T-helper 2 cell (primary cell): Measurements from ENCODE around the gene GIPC2.
"Not testable (repeated sequence)": the region's sequence is repeated elsewhere in the genome, so short reads cannot be mapped to it uniquely, and the experiment has no call there.

Experiments used
- DNase-seq, 5 experiments: peaks; one replicate each; pipeline versions ENCODE4 v3.0.0 to v3.0.0-alpha.2; 2012 to 2022

The GIPC2 gene

DNA sequence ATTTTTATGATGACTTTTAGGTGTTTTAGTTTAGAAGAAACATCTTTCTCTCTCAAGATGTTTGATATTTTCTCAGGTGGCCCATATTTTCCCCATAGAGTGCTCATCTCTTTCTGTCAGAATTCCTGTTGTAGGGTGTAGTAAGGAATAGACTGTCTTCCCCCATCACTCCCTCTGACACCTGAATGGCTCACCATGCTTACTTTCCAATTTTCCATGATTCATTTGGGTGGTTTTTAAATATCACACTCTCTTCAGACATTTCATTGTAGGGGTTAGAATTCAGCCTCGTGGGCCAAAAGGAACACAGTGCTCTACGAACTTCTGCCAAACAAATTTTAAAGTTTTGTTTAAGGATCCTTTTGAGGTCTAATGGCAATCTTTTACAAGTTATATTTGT, 24.0 kb downstream of the GIPC2 start:
- no peak for DNase-seq

DNA sequence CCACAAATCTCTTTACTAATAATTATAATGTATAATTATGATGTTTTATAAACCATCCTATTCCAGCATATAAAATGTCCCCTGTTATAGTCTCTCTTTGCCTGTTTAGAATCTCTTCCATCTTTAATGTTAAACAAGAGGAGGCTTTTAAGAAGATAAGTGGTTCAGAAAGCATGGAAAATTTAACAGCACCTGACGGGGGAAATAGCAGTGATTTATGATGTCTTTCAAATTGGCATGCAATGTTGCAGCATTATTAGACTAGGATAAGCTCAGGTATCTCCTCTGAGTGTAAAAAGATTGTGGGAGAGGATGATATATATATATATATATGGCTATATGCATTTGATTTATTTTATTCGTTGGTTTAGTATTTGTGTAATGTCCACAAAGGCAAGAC, 24.4 kb downstream of the GIPC2 start:
- no peak for DNase-seq

DNA sequence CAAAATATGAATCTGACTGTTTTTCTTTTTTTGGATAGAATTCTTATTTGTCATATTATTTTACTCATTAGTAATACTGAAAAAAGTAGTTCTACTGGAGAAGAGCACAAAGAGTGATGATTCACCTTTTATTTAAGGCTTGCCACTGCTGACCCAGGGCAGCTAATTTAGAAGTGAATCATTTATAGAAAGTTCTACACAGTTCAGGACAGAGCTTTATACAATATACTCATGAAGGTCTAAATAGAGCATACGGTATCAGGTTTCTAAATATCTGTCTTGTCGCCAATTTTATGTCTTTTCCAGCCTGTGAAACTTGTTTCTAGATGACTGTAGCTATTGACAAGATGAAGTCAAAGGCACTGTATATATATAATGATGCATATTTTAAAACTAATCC, 25.0 kb downstream of the GIPC2 start:
- no peak for DNase-seq

DNA sequence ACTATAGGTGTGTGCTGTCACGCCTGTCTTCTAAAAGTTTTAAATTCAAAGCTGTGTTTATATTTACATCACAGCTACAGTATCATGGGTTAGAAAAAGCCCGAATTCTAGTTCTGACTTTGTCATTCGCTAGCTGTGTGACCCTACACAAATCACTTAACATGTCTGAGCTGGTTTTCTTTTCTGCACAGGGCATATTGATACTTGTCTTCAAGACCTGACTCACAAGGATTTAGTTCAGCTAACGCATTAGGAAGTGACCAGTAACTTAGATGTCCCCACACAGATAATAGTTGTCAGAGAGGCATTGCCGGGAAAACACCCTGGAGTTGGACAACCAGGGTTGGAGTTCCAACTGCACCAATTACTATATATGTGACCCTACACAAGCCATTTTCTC, 25.9 kb downstream of the GIPC2 start:
- DNase-seq, result no peak

DNA sequence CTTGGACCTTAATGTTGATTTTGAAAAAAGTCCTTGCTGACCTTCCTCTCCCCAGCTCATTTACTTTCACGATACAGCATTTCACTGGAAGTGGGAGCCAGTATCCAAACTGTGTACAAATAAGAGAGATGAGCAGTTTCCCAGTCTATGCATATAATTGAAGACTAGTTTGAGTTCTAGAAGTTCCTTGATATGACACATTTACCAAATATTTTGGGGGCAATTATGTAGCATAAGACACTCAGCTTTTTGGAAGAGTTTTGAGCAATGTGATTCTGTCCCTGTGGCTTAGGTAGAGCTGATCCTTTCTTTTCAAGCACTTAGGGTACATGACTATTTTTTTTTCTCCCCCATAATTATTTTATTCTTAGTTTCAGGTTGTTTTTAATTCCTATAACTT, 26.4 kb downstream of the GIPC2 start:
- no peak for DNase-seq

DNA sequence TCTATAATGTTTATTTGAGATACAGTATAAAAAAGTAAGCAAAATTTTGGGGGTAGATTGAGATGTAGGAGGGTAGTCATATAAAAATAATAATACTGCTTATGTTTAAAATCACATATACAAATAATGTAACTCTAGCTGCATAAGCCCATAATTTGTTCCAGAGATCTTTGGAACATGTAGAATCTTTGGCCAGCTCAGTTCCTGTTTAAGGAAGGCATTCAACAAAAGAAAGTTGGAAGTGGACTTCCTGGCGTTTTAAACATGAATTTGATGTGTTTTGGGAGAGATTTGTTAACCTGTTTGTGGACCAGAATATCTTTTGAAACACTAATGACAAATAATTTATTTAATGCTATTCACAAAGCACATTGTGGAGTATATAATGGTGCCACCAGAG, 27.7 kb downstream of the GIPC2 start:
- no peak for DNase-seq

DNA sequence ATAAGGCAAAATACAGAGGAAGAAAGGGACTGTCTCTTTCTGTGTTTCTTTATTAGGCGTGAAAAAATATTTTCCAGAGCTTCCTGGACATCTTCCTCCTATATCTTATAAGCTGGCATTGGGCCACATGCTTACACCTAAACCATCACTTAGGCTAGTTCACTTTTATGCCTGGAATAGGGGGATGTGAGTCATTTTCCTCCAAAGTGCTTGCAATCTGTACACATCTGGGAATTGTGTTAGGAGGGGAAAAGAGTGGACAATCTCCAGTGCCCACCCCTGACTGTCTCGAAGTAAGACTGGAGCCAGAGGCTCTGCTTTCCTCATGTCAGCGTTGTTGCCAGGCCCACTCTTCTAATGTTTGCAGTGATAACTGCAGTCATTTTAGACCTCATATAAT, 29.9 kb downstream of the GIPC2 start:
- no peak for DNase-seq

DNA sequence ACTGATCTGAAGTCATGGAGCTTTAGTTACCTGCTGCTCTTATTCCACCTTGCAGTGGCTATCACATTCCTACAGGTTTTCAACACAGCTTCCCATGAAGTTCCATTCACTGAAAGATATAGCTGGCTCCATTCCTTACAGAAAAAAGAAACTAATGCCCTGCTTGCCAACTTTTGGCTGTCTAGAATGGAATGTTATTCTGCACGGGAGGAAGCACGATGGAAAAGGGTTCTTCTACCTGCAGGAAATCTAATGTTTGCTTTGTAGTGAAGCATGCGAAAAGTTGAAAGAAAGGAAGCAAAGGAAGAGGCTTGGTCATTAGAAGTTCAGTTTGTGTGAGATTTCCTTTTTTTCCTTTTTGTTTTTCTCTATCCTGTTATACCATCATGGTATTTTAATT, 32.6 kb downstream of the GIPC2 start:
- no peak for DNase-seq

DNA sequence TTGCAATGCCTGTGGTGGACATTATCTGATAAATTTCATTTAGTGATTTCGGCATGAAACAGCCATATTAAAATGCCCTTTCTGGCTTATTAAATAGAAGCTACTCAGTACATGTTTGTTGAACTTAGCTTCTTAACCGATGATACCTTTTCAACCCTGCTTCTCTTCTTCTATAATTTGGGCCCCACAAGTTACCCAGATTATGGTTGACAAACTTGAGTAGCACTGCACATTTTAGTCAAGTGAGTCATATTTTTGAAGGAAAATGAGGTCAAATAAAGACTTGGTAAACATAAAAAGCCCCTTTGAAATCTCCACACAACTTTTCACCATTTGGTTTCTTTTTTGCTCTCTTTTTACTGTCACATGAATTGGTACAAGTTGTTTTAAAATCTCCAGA, 33.8 kb downstream of the GIPC2 start:
- DNase-seq, result no peak

DNA sequence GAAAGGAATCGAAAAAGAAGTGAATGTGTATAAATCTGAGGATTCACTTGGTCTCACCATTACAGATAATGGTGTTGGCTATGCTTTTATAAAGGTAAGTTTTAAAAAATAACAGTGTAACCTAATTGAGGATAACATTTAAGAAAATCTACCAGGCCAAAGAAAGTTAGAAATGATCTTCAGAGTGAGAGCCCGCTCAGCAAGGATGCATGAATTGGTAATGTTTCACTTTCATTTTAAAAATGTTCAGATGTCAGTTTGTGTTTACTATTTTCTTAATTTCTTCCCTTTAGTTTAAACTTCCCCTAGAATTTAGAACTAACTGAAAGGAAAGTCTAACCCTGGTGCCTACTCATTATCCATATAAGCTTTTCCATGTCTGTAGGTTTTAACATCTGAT, 35.0 kb downstream of the GIPC2 start:
- peak in 1 of 5 experiments; percentile 12 for DNase-seq

DNA sequence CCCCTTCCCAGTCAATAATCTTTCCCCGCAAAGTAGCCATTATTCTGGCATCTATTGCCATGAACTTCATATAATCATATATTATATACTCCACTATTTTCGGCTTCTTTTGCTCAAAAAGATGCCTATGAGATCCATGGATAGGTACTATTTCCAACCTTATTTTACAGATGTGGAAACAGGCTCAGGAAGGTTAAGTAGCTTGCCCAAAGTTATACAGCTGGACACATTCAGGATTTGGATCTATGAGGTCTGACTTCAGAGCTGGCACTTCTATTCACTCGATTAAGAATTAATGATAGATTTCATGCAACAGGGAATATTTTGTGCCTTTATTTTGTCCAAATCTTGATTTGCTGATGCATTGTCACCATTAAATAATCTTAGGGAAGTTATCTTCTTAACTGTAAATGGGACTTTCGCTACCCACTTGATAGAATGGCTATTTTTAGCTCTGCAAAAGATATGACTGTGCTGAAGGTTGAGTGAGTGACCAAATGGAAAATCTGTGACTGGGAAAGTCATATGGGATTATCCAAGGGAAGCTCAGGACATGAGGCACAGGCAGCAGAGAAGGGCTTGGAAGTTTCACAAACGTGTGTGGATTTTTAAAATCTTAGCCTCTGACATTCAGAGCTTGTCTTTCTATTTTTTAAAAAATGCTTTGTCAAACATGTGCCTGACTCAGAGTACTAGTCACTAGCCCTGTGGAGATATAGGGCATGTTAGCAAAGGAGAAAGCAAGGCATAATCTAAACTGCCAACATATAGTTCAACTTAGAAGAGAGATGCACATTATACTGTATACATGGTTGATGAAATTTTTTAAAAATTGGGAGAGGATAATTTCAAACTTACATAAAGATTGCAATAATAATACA, 36.5 kb downstream of the GIPC2 start:
- DNase-seq, result no peak

DNA sequence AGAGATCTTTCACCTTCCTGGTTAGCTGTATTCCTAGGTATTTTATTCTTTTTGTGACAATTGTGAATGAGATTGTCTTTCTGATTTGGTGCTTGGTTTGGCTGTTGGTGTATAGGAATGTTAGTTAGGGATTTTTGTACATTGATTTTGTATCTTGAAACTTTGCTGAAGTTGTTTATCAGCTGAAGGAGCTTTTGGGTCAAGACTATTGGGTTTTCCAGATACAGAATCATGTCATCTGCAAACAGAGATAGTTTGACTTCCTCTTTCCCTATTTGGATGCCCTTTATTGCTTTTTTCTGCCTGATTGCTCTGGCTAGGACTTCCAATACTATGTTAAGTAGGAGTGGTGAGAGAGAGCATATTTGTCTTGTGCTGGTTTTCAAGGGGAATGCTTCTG, 38.9 kb downstream of the GIPC2 start:
- DNase-seq, result not testable (repeated sequence)

DNA sequence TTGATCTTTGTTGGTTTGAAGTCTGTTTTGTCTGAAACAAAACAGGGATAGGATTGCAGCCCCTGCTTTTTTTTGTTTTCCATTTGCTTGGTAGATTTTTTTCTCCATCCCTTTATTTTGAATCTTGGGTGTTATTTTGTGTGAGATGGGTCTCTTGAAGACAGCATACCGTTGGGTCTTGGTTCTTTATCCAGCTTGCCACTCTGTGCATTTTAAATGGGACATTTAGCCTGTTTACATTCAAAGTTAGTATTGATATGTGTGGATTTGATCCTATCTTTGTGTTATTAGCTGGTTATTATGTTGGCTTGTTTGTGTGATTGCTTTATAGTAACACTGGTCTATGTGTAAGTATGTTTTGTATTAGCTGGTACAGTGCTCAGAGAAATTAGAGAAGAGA, 40.9 kb downstream of the GIPC2 start:
- no peak for DNase-seq

DNA sequence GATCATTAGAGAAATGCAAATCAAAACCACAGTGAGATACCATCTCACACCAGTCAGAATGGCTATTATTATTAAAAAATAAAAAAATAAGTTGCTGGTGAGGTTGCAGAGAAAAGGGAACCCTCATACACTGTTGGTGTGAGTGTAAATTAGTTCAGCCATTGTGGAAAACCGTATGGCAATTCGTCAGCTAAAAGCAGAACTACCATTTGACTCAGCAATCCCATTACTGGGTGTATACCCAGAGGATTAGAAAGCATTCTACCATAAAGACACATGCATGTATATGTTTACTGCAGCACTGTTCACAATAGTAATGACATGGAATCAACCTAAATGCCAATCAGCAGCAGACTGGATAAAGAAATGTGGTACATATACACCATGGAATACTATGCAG, 42.2 kb downstream of the GIPC2 start:
- DNase-seq, result no peak

DNA sequence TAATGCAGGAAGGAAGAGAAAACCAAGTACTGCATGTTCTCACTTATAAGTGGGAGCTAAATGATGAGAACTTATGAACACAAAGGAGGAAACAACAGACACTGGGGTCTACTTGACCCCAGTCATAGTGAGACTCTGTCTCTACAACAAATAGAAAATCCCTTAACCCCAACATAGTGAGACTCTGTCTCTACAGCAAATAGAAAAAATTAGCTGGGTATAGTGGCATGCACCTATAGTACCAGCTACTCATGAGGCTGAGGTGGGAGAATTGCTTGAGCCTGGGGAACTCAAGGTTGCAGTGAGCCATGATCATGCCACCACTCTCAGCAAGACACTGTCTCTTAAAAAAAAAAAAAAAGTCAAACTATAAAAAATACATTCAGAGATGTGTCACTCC, 42.7 kb downstream of the GIPC2 start:
- DNase-seq, result no peak

DNA sequence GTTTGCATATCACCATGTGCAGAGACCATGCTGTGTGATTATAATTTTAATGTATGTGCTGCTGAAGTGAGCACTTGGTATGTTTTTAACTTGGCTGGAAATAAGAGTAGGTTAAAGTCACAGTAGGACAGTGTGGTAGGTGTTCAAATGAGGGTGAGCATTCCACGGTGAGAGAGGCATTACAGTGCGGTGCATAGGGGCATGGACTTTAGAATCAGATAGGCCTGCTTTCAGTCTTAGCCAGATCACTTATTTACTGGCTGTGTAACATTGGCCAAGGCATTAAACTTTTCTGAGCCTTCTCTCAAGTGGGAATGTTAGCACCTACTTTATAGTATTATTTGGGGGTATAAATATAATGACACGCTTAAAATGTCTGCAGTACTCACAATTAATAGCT, 43.2 kb downstream of the GIPC2 start:
- no peak for DNase-seq

DNA sequence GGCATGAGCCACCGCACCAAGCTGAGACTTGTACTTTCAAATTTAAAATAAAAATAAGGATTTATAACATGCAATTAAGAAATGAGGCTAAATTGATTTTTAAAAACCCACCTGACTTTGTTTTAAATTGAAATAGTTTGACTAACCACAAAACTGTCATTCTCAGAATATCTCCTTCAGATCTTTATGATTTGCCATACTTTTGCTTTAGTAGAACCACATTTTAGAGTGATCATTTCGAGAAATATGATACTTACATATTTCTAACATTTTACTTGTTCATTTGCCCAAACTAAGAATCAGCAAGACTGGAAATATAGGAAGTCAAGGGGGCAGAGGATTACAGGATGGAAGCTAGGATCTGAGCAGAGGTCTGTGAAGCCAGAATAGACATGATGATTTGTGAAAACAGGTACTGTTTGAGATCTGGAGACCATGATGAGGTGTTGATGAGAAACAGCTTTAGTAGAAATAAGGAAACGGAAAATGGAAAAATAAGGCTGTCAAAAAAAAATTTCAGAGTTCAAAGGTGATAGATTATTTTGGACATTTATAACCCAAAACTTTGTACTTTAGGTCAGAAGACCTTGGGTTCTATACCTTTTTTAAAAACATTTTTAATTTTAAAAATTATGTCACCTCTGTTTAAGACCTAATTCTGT, 44.8 kb downstream of the GIPC2 start:
- DNase-seq, result no peak

DNA sequence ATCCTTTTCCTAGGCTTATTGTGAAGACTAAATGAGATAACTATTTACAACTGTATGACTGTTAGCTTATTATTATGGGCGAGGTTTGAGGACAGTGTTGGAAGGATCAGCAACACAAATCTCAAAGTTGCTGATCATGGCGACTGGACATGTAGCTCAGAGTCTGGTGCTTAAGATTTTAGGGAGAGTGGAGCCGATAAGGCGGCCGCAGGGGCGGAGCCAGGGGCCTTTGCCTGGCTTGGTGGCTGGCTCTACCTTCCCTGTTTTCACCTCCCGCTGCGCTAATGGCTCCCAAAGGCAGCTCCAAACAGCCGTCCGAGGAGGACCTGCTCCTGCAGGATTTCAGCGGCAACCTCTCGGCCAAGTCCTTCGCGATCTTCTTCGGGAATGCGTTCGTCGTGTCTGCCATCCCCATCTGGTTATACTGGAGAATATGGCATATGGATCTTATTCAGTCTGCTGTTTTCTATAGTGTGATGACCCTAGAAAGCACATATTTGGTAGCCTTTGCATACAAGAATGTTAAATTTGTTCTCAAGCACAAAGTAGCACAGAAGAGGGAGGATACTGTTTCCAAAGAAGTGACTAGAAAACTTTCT, 45.5 kb downstream of the GIPC2 start:
- DNase-seq, result no peak

DNA sequence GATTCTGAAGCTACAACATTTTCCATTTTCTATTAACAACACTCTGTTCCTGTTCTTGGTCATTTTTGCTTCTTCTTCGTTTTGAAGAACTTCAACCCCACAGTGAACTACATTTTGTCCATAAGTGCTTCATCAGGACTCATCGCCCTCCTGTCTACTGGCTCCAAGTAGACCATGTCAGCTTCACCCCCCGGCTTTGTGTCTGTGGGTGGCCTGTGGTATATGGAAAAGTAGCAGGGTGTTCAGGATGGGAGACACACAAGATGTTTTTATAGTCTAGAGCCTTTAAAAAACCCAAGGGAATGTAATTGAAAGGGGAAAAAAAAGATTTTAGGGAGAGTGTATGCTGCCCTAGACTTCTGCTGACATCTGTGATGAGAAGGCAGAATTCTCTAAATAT, 46.1 kb downstream of the GIPC2 start:
- no peak for DNase-seq

DNA sequence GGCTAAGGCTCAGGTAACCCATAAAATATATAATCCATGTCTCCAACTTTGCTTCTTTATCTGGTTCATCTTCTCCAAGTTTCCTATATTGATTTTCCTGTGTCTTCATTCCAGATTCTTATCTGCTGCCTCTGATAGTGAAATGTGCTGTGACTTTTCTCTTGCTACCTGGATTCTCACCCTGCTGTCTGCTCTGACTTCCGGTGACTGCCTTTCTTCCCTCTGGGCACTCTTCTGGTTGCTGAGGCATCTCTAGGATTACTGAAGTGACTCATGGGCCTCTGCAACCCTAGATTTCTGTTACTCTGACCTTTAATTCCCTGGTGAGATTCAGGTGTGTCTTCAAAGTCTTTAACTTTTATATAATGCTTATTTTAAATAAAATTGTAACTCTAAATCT, 46.9 kb downstream of the GIPC2 start:
- no peak for DNase-seq

DNA sequence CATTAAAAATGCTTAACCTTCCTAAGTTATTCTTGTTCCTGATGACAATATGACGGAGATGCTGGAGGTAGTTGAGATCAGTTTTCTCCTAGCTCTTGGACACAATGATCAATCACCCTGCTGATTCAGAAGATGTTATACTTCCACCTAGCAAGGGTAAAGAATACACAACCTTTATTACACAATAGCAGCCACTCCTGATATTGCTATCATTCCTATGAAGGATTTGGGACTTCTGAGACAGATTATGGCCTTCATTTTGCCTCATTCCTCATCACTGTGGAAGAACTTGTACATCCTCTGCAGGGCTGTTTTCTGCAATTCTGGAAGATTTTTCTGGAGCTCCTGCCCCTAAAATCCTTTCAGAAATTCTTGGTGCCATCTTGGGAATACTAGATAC, 47.8 kb downstream of the GIPC2 start:
- no peak for DNase-seq

DNA sequence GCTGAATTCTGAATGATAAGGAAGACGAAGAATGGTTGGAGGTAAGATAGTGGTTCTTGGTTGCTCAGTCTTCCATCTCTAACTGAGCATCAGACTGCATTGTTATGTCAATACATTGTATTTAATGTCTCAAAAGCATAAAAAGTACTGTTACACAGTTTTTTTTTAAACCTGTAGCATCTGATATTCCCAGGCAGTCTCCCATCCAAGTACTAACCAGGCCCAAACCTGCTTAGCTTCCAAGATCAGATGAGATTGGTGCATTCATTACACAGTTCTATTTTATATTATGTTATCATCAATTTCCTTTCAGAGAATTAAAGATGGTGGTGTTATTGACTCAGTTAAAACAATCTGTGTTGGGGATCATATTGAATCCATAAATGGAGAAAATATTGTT, 48.9 kb downstream of the GIPC2 start:
- DNase-seq, result no peak

DNA sequence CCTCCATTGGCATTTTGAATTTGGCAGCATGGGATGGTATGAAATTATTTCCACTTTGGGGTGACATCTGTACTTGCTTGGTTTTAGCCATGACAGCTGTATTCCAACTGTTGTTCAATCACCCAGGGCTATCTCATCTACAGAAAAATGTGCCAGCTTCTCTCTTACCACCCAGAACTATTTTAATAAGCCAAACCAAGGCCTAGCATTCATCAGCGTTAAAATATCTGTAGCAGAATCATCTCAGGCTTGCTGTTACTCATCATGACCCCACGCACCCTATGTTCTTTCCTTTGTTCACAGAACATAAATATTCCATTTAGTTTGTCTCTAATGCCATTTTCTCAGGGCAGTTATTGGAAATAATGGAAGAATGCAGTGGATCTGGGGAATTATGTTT, 49.8 kb downstream of the GIPC2 start:
- DNase-seq, result no peak

DNA sequence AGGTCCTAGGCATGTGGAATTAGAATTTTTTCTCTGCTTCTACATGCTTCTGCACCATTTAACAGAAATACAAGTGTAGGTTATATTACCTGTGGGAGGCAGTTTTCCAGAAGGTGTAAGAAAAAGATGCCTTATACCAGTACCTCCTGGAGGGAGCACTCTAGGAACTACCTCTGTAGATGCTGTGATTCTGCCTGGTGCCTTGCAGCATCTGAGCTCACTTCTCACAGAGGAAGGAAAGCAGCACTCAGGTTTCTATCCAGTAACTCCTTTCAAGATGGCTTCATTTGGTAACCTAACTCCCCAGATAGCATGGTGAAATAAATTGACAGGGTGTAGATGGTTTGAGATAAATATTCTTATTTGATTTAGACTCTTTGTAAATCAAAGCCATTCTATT, 50.3 kb downstream of the GIPC2 start:
- no peak for DNase-seq
